GM13977 (cell line): ENCODE data around the gene ARHGAP24.

Source experiments
- DNase-seq: peaks from one replicate; pipeline ENCODE4 v3.0.0; 2012; ENCODE audit warnings: low spot score
- in situ Hi-C: fragments of 300-500 bp; cut with MboI; formaldehyde crosslinking; loops from one replicate; pipeline ENCODE4 v1.12.0; 2022; ENCODE audit warnings: low sequenced_read_pairs, low pct_unique_long_range_greater_than_20kb, mixed read lengths, inconsistent platforms; ENCODE audit not compliant: unreplicated experiment
- TF ChIP-seq, protein P1 (sequence below): IDR thresholded peaks from 2 replicates; pipeline ENCODE4 v1.5.1; 2012; ENCODE audit warnings: mild to moderate bottlenecking, control low read depth; ENCODE audit not compliant: insufficient read depth; ENCODE audit errors: extremely low read depth, missing control alignments

ARHGAP24 gene

DNA sequence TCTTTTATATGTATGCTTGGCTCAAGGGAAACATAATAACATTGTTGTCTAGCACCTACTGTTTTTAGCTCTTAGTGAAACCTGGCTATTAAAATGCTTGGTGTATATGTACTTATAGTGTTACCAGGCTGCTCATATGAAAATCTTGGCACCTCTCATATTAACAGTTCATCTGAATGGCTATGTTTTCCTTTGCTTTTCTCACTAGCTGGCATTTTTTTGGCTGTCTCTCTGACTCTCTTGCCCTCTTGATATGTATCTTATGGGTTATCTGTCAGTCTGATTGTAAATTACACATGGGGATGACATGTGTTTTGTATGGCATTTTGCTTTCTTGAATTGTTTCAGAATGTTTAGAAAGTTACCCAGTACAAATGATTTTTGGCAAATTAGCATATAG is 158.0 kb downstream of the ARHGAP24 start:
- DNase-seq, result no peak
- TF ChIP-seq, protein P1, sequence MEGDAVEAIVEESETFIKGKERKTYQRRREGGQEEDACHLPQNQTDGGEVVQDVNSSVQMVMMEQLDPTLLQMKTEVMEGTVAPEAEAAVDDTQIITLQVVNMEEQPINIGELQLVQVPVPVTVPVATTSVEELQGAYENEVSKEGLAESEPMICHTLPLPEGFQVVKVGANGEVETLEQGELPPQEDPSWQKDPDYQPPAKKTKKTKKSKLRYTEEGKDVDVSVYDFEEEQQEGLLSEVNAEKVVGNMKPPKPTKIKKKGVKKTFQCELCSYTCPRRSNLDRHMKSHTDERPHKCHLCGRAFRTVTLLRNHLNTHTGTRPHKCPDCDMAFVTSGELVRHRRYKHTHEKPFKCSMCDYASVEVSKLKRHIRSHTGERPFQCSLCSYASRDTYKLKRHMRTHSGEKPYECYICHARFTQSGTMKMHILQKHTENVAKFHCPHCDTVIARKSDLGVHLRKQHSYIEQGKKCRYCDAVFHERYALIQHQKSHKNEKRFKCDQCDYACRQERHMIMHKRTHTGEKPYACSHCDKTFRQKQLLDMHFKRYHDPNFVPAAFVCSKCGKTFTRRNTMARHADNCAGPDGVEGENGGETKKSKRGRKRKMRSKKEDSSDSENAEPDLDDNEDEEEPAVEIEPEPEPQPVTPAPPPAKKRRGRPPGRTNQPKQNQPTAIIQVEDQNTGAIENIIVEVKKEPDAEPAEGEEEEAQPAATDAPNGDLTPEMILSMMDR, result no peak
- in situ Hi-C loops, result no loop called here

DNA sequence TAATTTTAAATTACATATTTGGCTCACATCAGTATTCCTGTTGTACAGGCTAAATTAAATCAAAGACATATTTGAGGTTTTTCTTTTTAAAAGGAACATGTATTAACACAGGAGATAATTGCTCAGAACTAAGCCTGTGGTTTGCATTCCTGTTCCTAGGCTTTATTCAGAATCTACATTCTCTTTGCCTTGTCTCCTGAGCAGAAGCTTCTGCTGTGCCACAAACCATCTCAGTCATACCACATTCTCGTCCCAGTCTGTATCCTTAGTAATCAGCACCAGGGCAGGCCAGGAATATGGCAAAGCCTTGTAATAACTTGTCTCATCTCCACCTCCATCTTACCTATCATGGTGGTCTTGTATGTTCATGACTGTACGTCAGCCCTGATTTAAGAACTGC is 162.8 kb downstream of the ARHGAP24 start:
- DNase-seq, result no peak
- in situ Hi-C loops, result no loop called here
- TF ChIP-seq, protein P1, result no peak

DNA sequence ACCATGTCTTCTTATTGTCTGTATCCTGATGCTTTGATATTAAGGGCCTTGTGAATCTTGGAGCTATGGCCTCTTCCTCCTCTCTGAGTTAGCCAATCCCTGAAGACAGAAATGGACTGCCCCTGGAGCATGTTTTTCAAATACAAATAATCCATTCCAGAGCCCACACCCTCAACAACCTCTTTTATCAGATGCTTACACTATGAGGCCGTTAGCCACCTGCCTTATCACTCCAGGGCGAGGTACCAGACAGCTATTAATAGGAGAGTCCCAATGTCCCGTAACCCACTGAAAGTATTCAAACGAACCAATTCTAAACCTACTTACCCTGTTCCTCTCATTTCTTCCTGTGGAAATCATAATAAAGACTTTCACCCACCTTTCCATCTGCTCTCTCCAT is 165.0 kb downstream of the ARHGAP24 start:
- in situ Hi-C loops, result no loop called here
- TF ChIP-seq, protein P1, result no peak
- DNase-seq, result no peak

DNA sequence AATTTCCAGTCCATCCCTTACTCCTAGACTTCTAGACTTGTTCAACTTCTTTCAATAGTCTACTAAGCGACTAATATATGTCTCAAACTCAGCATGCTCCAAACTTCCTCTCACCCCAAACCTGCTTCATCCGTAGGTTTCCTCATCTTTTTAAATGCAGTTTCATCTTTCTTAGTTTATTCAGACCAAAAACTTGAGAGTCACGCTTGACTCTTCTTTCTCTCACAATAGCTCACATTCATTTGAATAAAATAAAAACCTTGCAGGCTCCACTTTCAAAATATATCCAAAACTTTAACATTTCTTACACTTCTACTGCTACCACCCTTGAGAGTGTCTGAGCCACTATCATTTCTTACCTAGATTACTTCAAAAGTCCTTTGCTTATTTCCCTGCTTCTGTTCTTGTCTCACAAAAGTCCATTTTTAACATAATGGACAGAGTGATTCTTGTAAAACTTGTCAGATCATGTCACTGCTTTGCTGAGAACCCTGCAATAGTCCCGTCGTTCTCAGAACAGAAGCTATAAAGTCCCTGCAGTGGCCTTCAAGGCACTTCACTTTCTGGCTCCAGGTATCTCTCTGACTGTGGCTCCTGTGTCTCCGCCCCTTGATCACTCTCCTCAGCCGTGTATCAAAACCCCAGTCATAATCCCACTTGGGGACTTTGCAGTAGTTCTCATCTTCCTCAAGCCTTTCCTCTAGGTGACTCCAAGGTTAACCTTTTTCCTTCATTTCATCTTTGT is 167.6 kb downstream of the ARHGAP24 start:
- in situ Hi-C loops, result no loop called here
- TF ChIP-seq, protein P1, result no peak

DNA sequence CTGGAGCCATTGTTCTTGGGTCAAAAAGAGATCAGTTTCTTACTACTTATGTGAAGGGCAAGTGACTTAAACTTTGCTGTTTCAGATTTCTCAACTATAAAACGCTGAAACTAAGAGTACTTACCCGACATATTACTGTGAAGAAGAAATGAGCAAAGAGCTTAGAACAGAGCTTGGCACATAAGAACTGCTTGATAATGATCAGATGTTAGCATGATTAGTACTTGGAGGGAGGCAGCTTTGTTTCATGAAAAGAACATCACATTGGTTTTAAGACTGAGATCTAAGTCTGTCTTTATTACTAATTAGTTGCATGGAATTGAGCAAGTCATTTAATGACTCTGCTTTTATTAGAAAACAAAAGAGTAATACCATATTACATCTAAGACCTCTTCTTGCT is 169.1 kb downstream of the ARHGAP24 start:
- in situ Hi-C loops, result no loop called here
- TF ChIP-seq, protein P1, result no peak
- no peak for DNase-seq

More for the DNA sequence above, 167.6 kb downstream of the ARHGAP24 start:
- DNase-seq, result no peak

DNA sequence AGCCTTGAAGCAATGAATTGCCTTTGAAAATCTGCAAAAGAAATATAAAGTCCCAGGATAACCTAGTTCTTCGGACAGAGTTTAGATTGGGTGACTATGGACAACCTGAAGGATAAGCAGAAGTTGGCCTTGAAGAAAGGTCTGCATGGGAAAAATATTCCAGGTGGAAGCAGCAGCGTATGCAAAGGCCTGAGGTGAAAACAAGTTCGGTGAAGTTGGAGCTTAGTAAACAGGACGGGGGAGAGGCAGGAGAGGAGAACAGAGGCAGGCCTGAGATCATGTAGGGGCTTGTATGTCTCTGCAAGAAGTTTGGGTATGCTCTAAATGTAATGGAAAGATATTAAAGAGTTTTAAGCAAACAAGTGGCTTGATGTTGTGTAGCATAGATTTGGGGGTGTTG is 176.0 kb downstream of the ARHGAP24 start:
- in situ Hi-C loops, result no loop called here
- DNase-seq, result no peak
- TF ChIP-seq, protein P1, result no peak
